Lung (tissue), 12 donors: Measurements from ENCODE around the gene TMEM174. TPM values are rescaled to one million over a fixed set of nuclear protein-coding genes. Genes with fewer than 3 reads are reported as not detected.

Experiments
- ATAC-seq: fragments of 200-7000 bp; cut with Tn5 transposase; one replicate; pipeline ENCODE4 v1.9.1; 2020; ENCODE audit warnings: moderate number of reproducible peaks; ENCODE audit not compliant: insufficient read depth, low FRiP score
- DNase-seq, 3 donors: peaks; one replicate each; pipeline ENCODE4 v3.0.0-alpha.2; 2013 to 2017
- H3K27ac ChIP-seq, 2 donors: one replicate each; pipeline ENCODE4 v1.5.1; 2013; ENCODE audit warnings: mild to moderate bottlenecking in 2 of 2, moderate library complexity in 2 of 2, control low read depth in 1 of 2, inconsistent platforms in 1 of 2, low read depth in 1 of 2, low read length in 1 of 2
- H3K27me3 ChIP-seq, 3 donors: one replicate each; pipeline ENCODE4 v1.5.1; 2013; ENCODE audit warnings: low read length in 2 of 3; ENCODE audit not compliant: control insufficient read depth in 3 of 3, insufficient read depth in 3 of 3
- H3K36me3 ChIP-seq, 4 donors: one replicate each; pipeline ENCODE4 v1.5.1; 2013; ENCODE audit warnings: low read length in 4 of 4, mild to moderate bottlenecking in 1 of 4, moderate library complexity in 1 of 4; ENCODE audit not compliant: control insufficient read depth in 4 of 4, insufficient read depth in 4 of 4
- H3K4me1 ChIP-seq, 5 donors: one replicate each; pipeline ENCODE4 v1.5.1; 2013; ENCODE audit warnings: low read length in 5 of 5, mild to moderate bottlenecking in 2 of 5, moderate library complexity in 1 of 5; ENCODE audit not compliant: control insufficient read depth in 5 of 5, insufficient read depth in 5 of 5
- H3K4me3 ChIP-seq: one replicate; pipeline ENCODE4 v1.5.1; 2013; ENCODE audit warnings: mild to moderate bottlenecking, control low read depth, moderate library complexity
- H3K9ac ChIP-seq, 2 donors: one replicate each; pipeline ENCODE4 v1.5.1; 2013; ENCODE audit warnings: low read length in 2 of 2, control low read depth in 1 of 2; ENCODE audit not compliant: insufficient read depth in 1 of 2
- H3K9me3 ChIP-seq, 4 donors: one replicate each; pipeline ENCODE4 v1.5.1; 2013; ENCODE audit warnings: low read length in 3 of 4, mild to moderate bottlenecking in 1 of 4, moderate library complexity in 1 of 4; ENCODE audit not compliant: control insufficient read depth in 4 of 4, insufficient read depth in 3 of 4
- WGBS, 2 donors: extraction: QIAGEN DNeasy Blood & Tissue Kit; methylation state at CpG; one replicate each; pipeline ENCODE4 v1.1.7; 2013; 5-methylcytosine and 5-hydroxymethylcytosine counted together
- polyA plus RNA-seq, 2 donors: library from polyadenylated mRNA; stranded (reverse); fragments of 200-250 nt; gene quantifications; one replicate each; pipeline ENCODE4 v1.2.1, GENCODE V29; 2013
- total RNA-seq, 2 donors: library from RNA; depleted of rRNA in 1 of 2; stranded (reverse); fragments of >200 nt in 1 of 2; gene quantifications; one replicate each; pipeline ENCODE4 v1.2.1, GENCODE V29; 2014 to 2021
- TF ChIP-seq, protein P1 (sequence below): IDR thresholded peaks from 2 replicates; pipeline ENCODE4 v1.5.1; 2012; ENCODE audit warnings: mild to moderate bottlenecking; ENCODE audit errors: control extremely low read depth, extremely low read depth
- donor health status: control.
- donor health status: control.
- donor health status: Bipolar disorder and iron deficiency.
- donor health status: healthy.
- donor health status: DM: yes; HTN: yes; CAD: no.

The TMEM174 gene
- total and polyA plus RNA-seq, 4 donors, result not detected

DNA sequence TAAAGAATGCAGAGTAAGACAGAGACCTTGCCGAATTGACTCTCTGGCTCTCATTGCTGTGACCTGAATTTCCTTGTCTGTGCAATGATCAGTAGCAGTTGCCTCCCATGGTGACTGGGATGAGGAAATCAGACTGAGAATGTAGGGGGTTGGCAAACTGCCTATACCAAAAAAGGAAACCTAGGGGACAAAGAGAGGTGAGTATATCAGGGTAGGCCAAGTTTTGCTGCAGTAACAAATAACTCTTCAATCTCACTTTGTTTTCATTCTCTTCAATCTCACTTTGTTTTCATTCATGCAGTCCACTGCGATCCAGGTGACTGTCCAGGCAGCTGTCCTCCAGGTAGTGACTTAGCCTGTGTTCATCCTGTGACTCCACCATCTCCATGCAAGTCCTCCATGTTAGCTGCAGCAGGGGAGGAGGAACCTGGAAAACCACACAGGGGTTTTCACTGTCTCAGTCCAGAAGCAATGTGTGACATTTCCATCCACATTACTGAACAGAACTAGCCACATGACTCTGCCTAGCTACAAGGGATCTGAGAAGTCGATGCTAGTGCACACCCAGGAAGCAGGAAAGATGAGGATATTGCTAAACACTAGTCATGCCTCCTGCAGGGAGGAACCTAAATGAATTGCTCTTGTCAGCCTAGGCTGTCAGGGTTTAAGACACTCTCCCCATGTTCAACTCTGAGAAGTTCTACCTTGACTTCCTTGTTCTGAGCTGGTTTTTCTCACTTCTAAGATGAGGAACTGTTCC is 26.0 kb downstream of the TMEM174 start:
- Histone ChIP-seq H3K9ac (no peak overlapping the region), H3K4me3 (no peak overlapping the region), H3K9me3 (peaks cover 0 to 4% (median 0%) of the 10 kb centered on the region in 4 donors), H3K4me1 (peaks cover 0 to 8% (median 0%) of the 10 kb centered on the region in 5 donors), H3K27ac (no peak overlapping the region), H3K36me3 (no peaks in the 10 kb centered on the region), H3K27me3 (peaks cover 0 to 7% (median 0%) of the 10 kb centered on the region in 3 donors)
- 67 to 84% methylated on average over 3 of the region's 3 CpGs for WGBS, 2 donors
- DNase-seq (no peak), ATAC-seq (no peak)
- TF ChIP-seq, protein P1, sequence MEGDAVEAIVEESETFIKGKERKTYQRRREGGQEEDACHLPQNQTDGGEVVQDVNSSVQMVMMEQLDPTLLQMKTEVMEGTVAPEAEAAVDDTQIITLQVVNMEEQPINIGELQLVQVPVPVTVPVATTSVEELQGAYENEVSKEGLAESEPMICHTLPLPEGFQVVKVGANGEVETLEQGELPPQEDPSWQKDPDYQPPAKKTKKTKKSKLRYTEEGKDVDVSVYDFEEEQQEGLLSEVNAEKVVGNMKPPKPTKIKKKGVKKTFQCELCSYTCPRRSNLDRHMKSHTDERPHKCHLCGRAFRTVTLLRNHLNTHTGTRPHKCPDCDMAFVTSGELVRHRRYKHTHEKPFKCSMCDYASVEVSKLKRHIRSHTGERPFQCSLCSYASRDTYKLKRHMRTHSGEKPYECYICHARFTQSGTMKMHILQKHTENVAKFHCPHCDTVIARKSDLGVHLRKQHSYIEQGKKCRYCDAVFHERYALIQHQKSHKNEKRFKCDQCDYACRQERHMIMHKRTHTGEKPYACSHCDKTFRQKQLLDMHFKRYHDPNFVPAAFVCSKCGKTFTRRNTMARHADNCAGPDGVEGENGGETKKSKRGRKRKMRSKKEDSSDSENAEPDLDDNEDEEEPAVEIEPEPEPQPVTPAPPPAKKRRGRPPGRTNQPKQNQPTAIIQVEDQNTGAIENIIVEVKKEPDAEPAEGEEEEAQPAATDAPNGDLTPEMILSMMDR, result no peak

DNA sequence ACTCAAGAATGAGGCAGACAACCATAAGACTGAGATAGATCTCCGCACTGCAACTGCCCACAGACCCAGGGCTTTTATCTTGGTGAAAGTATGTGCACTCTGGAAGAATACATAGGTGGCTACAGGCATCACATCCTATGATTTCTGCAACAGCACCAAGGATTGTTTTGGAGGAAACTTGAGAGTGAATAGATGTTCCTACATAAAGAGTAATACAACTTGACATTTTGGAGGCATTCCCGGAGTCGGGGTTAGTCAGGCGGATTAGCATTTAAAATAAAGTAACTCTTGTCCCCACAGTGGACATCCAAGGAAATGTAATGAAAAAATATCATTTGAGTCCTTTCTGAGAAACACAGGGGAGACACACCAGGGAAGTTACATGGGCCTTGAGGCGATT is 26.7 kb downstream of the TMEM174 start:
- Histone ChIP-seq H3K9me3 (peaks cover 0 to 4% (median 0%) of the 10 kb centered on the region in 4 donors), H3K27ac (no peak overlapping the region), H3K27me3 (peaks cover 0 to 3% (median 0%) of the 10 kb centered on the region in 3 donors), H3K9ac (no peak overlapping the region), H3K4me3 (no peak overlapping the region), H3K4me1 (peaks cover 0 to 8% (median 0%) of the 10 kb centered on the region in 5 donors), H3K36me3 (no peaks in the 10 kb centered on the region)
- TF ChIP-seq, protein P1, result no peak
- ATAC-seq, result no peak
- no peak for DNase-seq
- WGBS, 2 donors, result 92 to 95% methylated on average over 5 of the region's 5 CpGs

DNA sequence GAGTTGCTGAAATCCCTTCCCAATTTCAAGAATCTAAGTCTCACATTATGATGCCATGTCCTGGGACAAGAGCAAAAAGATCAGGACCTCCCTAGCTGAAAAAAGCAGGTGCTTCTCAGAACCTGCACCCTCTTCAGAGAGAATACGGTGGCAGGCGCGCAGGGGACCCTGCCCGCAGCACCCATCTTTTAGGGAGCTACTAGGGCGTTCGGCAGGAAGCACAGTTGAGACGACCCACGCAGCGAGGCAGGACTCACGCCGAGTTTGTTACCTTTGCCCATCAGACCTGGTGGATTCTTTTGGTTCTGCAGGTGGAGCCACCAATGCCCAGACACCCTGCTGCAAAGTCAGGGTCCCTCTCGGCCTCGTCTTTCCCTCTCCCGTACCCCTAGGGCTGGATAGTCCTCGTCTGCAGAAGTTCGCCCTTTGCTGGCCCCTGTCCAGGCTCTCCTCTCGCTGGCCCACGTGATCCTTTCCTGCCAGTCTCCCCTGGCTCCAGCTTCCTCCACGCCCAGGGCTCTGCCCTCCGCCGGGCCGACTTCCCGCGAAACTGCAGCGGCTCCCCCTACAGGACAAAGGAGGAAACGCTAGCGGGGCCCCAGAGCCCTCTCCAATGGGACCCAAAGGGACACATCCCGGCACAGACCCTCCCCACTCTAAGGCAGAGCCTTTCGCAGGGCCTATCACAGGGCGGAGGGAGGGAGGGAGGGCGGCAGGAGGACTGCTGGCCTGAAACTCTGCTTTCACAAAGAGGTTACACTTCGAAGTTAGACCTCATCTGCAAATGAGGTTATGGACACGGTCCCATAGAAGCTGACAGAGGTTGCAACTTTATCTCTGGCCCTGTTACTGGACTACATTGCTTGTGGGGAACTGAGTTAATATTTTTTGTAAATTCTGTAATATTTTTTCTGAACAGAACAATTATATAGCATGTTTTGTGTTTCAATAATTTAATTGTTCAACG is 28.8 kb downstream of the TMEM174 start:
- H3K4me3 ChIP-seq, result no peak overlapping the region
- ATAC-seq, result peak; percentile 86
- peaks cover 0 to 6% (median 0%) of the 10 kb centered on the region in 3 donors for H3K27me3 ChIP-seq

More for the DNA sequence above, 28.8 kb downstream of the TMEM174 start:
- TF ChIP-seq, protein P1, result peak; percentile 38
- Histone ChIP-seq H3K4me1 (peaks cover 0 to 8% (median 0%) of the 10 kb centered on the region in 5 donors), H3K27ac (no peak overlapping the region), H3K36me3 (no peaks in the 10 kb centered on the region), H3K9me3 (peaks cover 0 to 4% (median 0%) of the 10 kb centered on the region in 4 donors), H3K9ac (no peak overlapping the region)
- WGBS, 2 donors, result 26 to 30% methylated on average over 34 of the region's 34 CpGs
- DNase-seq, result peak; percentile 57 to 78 (median 70)
